Activated CD8-positive, alpha-beta memory T cell treated with anti-CD3 and anti-CD28 coated beads, Interleukin-2, amount 50 U/mL, for 24 hours (primary cell): ENCODE measurements around the gene PANK4.

Experiments
- DNase-seq: peaks from one replicate; pipeline ENCODE4 v3.0.0-alpha.2; 2020; ENCODE audit errors: extremely low read depth

PANK4 gene

DNA sequence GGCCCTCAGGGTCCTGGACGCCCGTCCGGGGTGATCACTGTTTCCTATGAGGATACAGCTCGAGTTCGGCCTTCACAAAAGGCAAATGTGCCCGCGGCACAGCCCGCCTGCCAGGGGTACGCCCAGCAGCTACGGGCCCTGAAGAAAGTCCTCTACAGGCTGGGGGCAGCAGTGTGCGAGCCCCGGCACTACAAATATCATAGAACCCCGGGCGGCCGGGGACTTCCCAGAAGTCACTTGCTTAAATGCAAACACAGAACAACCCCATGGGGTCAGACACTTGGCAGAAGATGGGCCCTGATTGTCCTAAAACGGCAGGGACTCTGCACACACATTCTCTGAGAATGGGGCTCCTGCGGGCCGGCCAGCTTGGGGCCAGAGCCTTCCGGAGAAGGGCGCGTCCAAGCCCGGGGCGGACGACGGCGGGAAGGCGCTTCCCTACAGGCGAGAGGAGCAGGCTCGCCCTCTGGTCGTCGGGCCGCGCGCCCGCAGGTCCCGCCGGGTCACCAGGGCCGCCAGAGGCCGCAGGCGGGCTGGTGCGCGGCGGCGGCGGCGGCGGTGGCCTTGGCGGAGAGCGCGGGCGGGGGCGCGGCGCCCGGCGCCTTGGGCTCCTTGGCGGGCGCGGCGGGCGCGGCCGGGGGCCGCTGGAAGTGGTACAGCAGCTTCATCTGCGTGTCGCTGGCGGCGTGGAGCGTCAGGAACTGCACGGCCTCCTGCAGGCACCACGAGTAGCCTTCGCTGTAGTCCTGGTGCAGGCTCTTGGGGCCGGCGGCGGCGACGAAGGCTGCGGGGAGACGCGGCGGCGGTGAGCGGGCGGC lies 2.8 kb upstream of the PANK4 start:
- no peak for DNase-seq

DNA sequence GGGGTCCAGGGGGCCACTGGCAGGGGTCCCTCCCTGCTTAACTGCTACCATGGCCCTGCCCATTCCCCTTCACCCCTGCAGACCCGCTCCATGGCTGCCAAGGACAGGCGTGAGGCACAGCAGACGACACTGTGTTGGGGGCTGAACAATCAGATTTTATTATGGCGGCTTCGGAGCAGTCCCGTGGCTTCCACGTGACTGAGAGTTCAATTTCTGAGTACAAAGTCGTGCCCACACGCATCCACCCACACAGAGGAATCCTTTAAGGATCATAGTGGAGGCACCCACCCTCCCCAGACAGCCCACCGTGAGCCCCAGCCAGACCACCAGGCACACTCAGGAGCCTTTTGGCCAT lies 2.2 kb upstream of the PANK4 start:
- DNase-seq, result no peak

GRCh38 chr1:2528016-2528415 lies 1.6 kb upstream of the PANK4 start:
- DNase-seq, result no peak

DNA sequence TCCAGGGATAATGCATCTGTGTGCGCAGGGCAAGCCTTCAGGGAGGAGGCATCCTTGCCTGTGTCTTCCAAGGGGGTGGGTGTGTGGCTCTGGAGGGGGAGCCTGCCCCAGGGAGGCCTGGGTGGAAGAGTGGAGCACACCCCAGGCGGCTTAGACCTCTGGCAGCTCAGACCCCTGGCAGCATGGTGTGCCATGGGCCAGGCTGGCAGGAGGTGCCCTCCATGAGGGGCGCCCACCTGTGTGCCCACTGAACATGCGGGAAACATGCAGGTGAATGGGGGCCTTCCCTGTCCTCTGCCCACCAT lies 1.1 kb upstream of the PANK4 start:
- no peak for DNase-seq

DNA sequence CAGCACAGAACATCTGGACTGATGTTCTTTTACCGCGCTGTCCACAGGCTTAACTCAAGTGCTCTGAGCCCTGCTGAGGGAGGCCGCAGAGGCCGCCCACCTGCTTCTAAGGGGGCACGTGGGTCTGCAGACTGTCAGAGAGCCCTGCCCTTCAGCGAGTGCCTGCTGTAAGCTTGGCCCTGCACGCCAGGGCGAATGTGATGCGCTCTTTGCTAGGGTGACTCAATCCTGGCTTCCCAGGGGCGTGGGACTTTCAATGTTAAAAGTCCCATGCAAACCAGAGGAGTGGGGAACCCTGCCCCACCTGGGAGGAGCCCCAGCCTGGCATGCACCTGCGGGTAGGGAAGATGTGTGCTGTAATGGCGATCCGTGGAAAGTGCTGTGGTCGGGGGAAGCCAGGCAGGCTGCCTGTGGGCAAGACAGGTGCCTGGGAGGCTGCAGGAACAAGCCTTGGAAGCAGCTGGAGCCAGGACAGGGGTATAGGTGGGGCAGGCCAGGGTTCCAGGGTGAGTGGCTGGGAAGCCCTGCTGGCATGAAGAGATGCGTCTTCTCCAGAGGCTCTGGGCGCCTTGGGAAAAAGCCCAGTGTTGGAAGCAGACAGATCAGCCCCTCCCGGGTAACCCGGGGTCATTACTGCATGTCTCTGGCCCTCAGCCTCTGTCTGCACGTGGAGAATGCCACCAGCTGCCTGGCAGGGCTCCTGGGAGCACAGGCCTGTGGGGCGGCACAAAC lies 594 bp upstream of the PANK4 start:
- DNase-seq, result peak; percentile 38

DNA sequence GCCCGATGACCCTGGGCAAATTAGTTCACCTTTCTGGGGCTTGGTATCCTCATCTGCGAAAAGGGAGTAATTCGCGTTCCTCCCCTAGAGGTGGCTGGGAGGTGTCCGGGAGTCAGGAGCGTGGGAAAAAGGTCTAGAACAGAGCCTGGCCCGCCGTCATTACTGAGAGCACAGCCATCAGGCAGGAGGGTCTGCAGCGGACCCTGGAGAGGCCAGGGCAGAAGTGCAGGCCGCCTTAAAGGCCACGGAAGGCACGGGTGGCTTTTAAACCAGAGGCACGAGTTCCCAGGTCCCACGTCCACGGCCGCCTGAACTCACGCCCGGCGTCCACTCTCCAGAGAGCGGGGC lies 850 bp downstream of the PANK4 start:
- no peak for DNase-seq

- no peak for DNase-seq
These were observed 2.3 kb downstream of the PANK4 start for GRCh38 chr1:2523891-2524609.

DNA sequence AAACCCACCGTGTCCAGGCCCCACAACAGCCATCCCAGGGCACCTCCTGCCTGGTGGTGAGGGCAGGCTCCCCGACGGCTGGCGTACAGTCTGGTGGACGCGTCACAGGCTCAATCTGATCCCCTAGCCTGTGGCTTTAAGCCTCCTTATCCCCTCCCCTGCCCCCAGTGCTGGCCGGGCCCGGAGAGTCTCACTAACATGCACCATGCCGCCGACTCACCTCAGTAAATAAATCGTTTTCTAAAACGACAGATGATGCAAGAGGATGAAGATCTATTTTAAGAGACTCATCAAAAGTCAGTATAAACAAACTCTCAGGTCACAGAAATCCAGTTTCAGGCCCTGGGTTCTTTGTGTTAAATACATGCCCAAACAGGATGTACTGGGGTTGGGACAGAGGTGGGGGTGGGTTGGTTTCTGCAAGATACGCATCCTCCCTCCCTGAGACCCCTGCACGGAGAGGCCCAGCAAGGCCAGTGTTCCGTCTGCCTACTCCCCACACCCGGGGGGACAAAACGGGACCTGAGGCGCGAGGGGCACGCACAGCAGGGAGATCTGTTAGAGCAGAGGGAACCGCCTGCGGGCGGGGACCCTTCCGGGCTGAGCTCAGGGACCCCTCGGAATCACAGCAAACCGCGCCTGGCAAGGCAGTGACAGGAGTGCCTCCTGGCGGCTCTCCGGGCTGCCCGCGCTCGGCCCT lies 3.1 kb downstream of the PANK4 start:
- DNase-seq, result no peak

DNA sequence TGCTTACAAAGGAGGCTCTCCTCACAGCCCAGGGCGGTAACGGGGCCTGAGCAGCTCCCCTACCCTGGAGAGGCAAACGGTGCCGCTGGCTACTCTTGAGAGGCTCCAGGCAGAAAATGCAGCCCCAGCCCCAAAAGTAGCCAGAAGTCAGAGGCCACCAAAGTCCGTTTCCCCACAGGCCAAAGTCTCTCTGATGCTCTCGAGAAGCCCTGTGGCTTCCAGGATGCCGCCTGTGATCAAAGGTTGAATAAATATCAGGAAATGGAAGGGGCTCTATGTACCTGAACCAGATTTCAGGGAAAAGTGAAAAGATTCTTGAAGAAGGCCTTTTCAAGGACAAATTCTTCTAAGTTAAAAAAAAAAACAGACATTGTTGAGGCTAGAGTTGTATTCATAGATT lies 4.2 kb downstream of the PANK4 start:
- DNase-seq, result no peak

DNA sequence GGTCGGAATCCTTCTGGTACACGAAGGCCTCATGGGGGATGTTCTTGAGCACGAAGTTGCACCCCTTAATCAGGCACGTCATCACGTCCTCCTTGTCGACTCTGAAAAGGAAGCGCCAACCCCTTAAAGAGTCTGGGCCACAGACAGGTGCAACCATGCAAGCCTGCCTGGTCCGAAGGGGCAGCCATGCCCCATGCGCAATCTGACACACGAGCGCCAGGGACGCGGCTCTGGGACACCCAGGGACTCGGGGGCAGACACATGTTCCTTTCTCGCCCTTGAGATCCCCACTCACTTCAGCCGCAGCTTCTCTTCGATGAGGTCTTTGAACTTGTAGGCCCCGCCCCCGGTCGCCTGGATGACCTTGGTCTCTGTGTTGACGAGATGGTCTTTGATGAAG lies 5.6 kb downstream of the PANK4 start:
- DNase-seq, result no peak

- no peak for DNase-seq
These were observed 6.2 kb downstream of the PANK4 start for GRCh38 chr1:2520206-2520605.

DNA sequence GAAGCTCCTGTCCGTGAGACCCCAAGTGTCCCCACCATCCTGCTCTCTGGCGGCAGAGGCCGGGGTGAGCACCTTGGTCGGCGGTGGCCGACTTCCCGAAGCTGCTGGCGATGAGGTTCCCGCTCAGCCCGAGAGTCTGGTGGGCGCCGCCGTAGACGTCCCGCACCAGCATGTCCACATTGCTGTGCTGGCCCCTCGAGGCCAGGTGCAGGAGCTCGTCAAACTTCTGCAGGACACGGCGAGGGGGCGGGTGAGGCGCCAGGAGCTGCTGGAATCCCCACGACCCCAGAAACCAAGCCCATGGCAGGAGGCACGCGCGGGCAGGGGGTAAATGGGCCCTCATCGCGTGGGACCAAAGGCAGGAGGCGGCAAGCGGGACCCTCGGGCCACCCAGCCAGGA lies 6.7 kb downstream of the PANK4 start:
- DNase-seq, result no peak

DNA sequence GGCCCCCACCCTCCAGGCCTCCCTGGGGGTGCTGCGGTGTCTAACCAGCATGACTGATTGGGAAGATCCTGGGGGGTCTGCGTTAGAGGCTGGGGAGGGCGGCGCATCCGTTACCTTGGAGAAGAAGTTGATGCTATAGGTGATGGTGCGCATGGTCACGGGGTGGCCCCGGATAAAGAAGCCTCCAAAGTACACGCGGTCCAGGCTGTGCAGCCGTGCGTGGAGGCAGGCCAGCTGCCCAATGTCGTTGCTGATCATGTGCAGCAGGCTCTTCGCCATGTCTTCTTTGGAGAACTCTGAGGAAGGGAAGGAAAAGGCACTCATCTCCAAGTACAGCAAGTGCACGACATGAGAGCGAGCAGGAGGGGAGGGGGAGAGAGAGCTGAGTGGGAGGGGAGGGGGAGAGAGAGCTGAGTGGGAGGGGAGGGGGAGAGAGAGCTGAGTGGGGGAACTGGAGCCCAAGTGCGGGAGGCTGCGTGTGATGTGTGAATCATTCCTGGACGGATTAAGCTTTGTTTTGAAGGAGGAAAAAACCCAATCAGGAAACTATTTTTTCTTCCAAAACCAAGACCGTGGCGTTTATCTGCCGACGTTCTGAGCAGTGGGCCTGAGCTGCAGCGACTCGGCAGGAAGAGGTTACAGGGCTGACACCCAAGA lies 7.2 kb downstream of the PANK4 start:
- DNase-seq, result no peak

GRCh38 chr1:2518528-2518927 lies 7.9 kb downstream of the PANK4 start:
- DNase-seq, result no peak

DNA sequence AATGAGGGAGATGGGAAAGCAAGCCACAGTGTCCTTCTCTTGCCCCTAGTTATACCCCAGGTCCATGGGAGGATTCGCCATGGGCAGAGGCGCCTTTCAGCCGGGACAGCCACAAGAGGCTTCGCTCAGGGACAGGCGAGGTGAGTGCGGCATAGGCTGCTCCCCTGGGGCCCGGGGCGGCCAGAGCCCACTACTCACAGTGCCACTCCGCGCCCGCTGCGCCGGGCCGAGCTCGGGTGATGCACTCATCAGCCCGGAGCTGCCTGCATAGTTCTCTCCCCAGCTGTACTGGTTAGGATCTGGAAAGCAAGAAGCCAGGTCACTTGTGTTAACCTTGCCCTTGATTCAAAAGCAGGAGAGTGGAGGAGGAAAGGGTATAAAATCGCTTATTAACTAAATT lies 8.4 kb downstream of the PANK4 start:
- no peak for DNase-seq

DNA sequence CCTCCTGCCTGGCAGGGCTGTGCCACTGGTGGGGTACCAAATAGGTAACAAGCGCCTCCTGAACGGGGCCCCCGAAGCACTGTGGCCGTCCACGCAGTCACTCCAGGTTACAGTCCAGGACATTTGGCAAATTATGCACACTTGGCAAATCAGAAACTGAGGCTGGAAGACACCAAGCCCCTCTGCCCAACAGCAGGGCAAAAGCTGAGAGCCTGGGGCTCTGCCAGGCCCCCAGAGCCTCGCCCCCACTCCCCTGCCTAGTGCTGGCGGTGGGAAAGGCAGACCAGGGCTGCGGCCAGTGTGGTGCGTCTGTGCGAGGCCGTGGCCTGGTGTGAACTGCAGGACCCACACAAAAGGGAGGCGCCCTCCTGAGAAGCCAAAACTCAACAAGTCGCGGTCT lies 9.4 kb downstream of the PANK4 start:
- no peak for DNase-seq

DNA sequence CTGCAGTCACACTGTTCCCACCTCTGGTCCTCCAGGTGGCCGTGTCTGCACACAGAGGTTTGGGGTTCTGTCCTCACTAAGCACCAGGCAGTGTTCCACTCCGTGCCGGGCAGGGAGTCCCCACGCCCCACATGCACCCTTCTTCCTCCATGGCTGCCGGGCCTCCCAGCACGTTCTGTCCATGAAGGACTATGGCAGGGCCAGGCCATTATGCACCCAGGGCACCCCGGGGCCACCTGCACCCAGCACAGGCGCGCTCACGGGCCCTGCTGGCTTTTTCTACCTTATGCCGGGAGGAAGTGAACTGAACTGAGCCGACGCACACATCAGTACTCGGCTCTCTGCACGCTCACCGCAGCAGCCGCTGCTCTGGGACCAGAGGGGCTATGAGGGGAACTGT lies 10.3 kb downstream of the PANK4 start:
- DNase-seq, result no peak

GRCh38 chr1:2515763-2516080 lies 10.7 kb downstream of the PANK4 start:
- DNase-seq, result no peak

GRCh38 chr1:2514863-2515762 lies 11.3 kb downstream of the PANK4 start:
- DNase-seq, result no peak

DNA sequence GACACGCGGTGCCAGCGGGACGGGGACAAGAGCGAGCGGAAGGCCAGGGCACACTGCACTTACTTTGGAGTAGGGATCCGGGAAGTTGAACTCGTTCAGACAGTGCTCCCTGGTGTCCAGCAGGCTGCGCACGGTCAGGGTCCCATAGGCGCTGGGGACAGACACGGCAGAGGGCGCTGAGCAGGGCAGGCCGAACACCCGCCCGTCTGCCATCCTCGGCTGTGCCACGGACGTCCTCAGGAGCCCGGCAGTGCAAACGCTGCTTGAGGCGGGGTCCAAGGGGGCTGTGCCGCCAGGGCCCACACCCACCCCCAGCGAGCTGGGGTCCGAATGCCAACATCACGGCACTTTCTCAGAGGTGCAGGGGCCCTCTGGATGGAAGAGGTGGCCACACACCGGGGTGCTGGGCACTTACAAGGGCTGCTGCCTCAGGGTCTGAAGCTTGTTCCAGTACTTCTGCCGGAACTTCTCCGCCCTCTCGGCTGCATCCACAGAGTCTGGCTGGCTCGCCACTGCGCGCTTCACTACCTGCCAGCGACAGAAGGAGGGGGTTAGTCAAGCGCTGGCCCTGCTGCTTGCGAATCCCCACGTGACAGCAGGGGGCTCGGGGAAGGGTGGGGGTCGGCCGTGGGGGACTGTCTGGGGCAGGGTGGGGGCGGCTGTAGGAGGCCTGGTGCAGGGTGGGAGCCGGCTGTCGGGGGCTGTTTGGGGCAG lies 12.3 kb downstream of the PANK4 start:
- no peak for DNase-seq
